Type B pancreatic cell (in vitro differentiated cells): Measurements from ENCODE around the gene TMEM269. TPM values are rescaled to one million over a fixed set of nuclear protein-coding genes. Genes with fewer than 3 reads are reported as not detected.

Experiments
- DNase-seq: peaks from one replicate; pipeline ENCODE4 v3.0.0; 2021; ENCODE audit warnings: mixed read lengths; ENCODE audit not compliant: unreplicated experiment; ENCODE audit errors: extremely low spot score
- H3K27ac Mint-ChIP-seq: 2 replicates; pipeline ENCODE4 v1.8.0; 2021; ENCODE audit warnings: mild to moderate bottlenecking, mixed read lengths
- H3K27me3 Mint-ChIP-seq: 2 replicates; pipeline ENCODE4 v1.8.0; 2021; ENCODE audit warnings: mixed read lengths
- H3K36me3 Mint-ChIP-seq: 2 replicates; pipeline ENCODE4 v1.8.0; 2021; ENCODE audit warnings: mixed read lengths
- H3K4me1 Mint-ChIP-seq: one replicate; pipeline ENCODE4 v1.8.0; 2021; ENCODE audit warnings: mixed read lengths; ENCODE audit not compliant: unreplicated experiment
- H3K4me3 Mint-ChIP-seq: 2 replicates; pipeline ENCODE4 v1.8.0; 2021; ENCODE audit warnings: mild to moderate bottlenecking, mixed read lengths
- H3K9me3 Mint-ChIP-seq: 2 replicates; pipeline ENCODE4 v1.8.0; 2021; ENCODE audit warnings: mixed read lengths
- CTCF ChIP-seq: fragments of 200-600 bp; sonication (generic); conservative IDR thresholded peaks from 2 replicates; pipeline ENCODE4 v1.5.0; 2021; ENCODE audit warnings: antibody characterized with exemption, mild to moderate bottlenecking
- total RNA-seq: library from RNA; stranded (reverse); gene quantifications from 2 replicates; pipeline ENCODE4 v1.2.1, GENCODE V29; 2021; ENCODE audit warnings: low replicate concordance

TMEM269 gene
- total RNA-seq, 1 donor from 2014 or later, result 0.41 TPM

- no peak overlapping the region for H3K4me3 Mint-ChIP-seq
- DNase-seq, result no peak
- no peaks in the 10 kb centered on the region for H3K27me3 Mint-ChIP-seq
- TF ChIP-seq CTCF, result no peak
- no peaks in the 10 kb centered on the region for H3K9me3 Mint-ChIP-seq
- peaks cover 5% of the 10 kb centered on the region for H3K36me3 Mint-ChIP-seq
- H3K4me1 Mint-ChIP-seq, result peaks cover 13% of the 10 kb centered on the region
- H3K27ac Mint-ChIP-seq, result no peak overlapping the region
These were observed 46.5 kb downstream of the TMEM269 start for GRCh38 chr1:42831273-42831672.

- no peak for DNase-seq
- H3K4me3 Mint-ChIP-seq, result no peak overlapping the region
- no peak for TF ChIP-seq CTCF
- no peaks in the 10 kb centered on the region for H3K27me3 Mint-ChIP-seq
- no peak overlapping the region for H3K27ac Mint-ChIP-seq
- H3K9me3 Mint-ChIP-seq, result no peaks in the 10 kb centered on the region
- peaks cover 5% of the 10 kb centered on the region for H3K36me3 Mint-ChIP-seq
- H3K4me1 Mint-ChIP-seq, result peaks cover 13% of the 10 kb centered on the region
These were observed 48.0 kb downstream of the TMEM269 start for GRCh38 chr1:42832641-42833240.

GRCh38 chr1:42833981-42834380 lies 49.2 kb downstream of the TMEM269 start:
- TF ChIP-seq CTCF, result no peak
- Mint-ChIP-seq H3K27me3 (no peaks in the 10 kb centered on the region), H3K27ac (no peak overlapping the region), H3K4me3 (no peak overlapping the region), H3K4me1 (peaks cover 13% of the 10 kb centered on the region), H3K36me3 (peaks cover 5% of the 10 kb centered on the region), H3K9me3 (no peaks in the 10 kb centered on the region)
- no peak for DNase-seq

GRCh38 chr1:42834803-42835202 lies 50.0 kb downstream of the TMEM269 start:
- Mint-ChIP-seq H3K27me3 (no peaks in the 10 kb centered on the region), H3K9me3 (no peaks in the 10 kb centered on the region), H3K4me1 (peaks cover 13% of the 10 kb centered on the region), H3K4me3 (no peak overlapping the region), H3K36me3 (peaks cover 5% of the 10 kb centered on the region), H3K27ac (no peak overlapping the region)
- no peak for DNase-seq
- no peak for TF ChIP-seq CTCF

- H3K4me1 Mint-ChIP-seq, result peaks cover 13% of the 10 kb centered on the region
- H3K27ac Mint-ChIP-seq, result no peak overlapping the region
- H3K36me3 Mint-ChIP-seq, result peaks cover 5% of the 10 kb centered on the region
- H3K9me3 Mint-ChIP-seq, result no peaks in the 10 kb centered on the region
- no peak for DNase-seq
- no peaks in the 10 kb centered on the region for H3K27me3 Mint-ChIP-seq
- TF ChIP-seq CTCF, result no peak
- no peak overlapping the region for H3K4me3 Mint-ChIP-seq
These were observed 50.6 kb downstream of the TMEM269 start for GRCh38 chr1:42835422-42835821.

- Mint-ChIP-seq H3K9me3 (no peaks in the 10 kb centered on the region), H3K27me3 (no peaks in the 10 kb centered on the region), H3K36me3 (peaks cover 5% of the 10 kb centered on the region), H3K4me3 (no peak overlapping the region), H3K27ac (no peak overlapping the region), H3K4me1 (peaks cover 13% of the 10 kb centered on the region)
- DNase-seq, result no peak
- TF ChIP-seq CTCF, result no peak
These were observed 52.9 kb downstream of the TMEM269 start for GRCh38 chr1:42837709-42838108.
